Putamen (tissue), 1 donor: Measurements from ENCODE around the gene CHRNG.
"Not testable (repeated sequence)": the region's sequence is repeated elsewhere in the genome, so short reads cannot be mapped to it uniquely, and the experiment has no call there.

ENCODE experiments used
- DNase-seq: peaks from one replicate; pipeline ENCODE4 v3.0.0-alpha.2; 2016; ENCODE audit warnings: low spot score

CHRNG gene

DNA sequence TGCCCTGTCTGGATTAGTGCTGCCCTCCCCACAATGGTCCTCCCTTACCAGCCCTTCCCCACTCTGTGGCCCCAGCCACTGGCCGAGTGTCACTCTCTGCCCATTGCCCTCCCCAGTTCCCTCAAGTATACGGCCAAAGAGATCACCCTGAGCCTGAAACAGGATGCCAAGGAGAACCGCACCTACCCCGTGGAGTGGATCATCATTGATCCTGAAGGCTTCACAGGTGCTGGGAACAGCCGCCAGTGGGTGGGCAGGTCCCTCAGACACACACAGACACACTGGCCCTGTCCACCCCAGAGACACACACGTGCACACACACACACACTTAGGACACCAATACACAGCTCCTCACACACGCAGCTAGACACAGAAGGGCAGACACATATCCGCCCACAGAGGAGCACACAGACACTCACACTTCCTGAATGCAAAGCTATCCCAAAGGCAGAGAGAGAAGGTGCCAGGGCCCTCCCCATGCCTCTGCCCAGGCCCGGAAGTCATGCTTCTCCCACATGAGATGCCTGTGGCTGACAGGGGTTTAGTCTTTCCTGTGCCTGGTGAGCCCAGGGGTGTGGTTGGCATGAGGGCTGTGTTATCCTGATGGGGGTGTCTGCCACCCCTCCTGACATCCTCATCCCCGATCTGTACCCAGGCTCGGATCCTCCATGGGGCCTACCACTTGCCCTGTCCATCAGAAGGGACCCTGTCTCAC is 10.6 kb upstream of the CHRNG start:
- DNase-seq, result no peak

GRCh38 chr2:232529806-232530547 is 9.5 kb upstream of the CHRNG start:
- DNase-seq, result no peak

- no peak for DNase-seq
These were observed 8.7 kb upstream of the CHRNG start for GRCh38 chr2:232530626-232531260.

- DNase-seq, result no peak
These were observed 7.1 kb upstream of the CHRNG start for GRCh38 chr2:232532419-232532818.

- not testable (repeated sequence) for DNase-seq
These were observed 6.7 kb upstream of the CHRNG start for GRCh38 chr2:232532821-232533220.

GRCh38 chr2:232533944-232534710 is 5.4 kb upstream of the CHRNG start:
- no peak for DNase-seq

DNA sequence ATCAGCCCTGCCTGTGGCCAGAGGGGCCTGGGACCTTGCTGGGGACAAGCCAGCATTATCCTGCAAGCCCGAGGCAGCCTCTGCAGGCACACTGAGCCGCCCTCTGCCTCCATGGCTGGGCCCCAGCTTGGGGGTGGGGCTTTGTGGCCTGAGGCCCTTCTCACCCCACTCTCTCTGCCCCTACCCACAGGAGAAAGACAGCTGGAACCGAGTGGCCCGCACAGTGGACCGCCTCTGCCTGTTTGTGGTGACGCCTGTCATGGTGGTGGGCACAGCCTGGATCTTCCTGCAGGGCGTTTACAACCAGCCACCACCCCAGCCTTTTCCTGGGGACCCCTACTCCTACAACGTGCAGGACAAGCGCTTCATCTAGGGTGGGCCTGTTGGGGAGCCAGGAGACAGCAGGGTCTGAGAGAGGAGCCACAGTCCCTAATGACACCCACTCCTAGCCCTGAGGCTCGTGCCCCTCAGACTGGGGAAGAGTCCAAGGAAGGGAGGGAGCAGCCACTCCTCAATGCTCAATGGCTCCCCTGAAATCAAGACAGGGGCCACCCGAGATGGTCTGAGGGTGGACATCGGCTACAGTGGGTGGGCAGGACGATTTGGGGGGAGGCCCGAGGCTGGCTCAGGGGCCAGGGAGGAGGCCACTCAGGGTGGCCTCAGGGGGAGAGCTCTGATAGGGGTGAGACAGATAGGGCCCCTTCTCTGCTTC is 4.4 kb upstream of the CHRNG start:
- no peak for DNase-seq

- DNase-seq, result no peak
These were observed 3.5 kb upstream of the CHRNG start for GRCh38 chr2:232535761-232536530.

GRCh38 chr2:232537079-232537478 is 2.4 kb upstream of the CHRNG start:
- DNase-seq, result no peak

DNA sequence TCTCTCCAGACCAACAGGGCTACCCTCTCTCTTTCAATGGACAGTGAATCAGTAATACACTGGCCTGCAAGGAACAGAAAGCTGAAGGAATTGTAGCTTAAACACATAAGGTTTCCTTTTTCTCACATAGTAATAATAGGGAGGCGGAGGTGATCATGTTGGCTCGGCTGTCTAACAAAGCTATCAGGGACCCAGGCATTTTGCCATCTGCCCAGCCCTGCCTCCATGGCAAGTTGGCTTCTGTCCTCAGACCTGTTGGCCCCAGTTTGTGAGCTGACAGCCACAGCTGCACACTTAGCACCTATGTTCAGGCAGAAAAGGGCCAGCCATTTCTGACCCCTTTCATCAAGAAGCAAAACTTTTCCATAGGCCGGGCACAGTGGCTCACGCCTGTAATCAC is 2.0 kb upstream of the CHRNG start:
- DNase-seq, result no peak

DNA sequence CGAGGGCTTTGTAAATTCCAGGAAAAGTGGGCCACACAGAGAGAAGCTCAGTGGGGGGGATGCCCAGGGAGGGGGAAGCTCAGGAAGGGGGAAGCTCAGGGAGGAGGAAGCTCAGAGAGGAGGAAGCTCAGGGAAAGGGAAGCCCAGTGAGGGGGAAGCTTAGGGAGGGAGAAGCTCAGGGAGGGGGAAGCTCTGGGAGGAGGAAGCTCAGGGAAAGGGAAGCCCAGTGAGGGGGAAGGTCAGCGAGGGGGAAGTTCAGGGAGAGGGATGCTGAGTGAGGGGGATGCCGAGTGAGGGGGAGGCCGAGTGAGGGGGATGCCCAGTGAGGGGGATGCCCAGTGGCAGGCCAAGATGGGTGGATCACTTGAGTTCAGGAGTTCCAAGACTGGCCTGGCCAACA is 821 bp upstream of the CHRNG start:
- DNase-seq, result no peak

DNA sequence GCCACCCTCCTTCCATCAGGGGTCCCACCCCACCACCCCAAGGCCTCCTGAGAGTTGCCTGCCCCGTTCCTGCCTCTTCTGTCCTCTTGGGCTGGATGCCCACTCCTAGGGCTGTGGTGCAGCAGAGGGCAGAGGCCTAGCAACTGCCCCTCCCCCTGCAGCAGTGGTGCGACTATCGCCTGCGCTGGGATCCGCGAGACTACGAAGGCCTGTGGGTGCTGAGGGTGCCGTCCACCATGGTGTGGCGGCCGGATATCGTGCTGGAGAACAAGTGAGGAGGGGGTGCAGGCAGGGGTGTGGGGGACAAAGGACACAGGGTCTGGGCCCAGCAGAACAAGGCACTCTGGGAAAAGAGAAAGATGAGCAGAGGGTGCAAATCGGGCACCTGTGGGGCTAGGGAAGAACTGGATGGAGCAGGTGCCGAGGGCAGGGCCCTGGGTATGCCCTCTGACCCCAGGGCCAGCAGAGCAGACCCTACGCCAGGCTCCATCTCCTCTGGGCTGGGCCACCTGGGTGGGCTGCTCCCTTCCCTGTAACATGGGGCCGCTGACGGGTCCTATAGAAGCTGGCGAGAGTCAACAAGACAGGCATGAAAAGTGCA is 1.0 kb downstream of the CHRNG start:
- no peak for DNase-seq

DNA sequence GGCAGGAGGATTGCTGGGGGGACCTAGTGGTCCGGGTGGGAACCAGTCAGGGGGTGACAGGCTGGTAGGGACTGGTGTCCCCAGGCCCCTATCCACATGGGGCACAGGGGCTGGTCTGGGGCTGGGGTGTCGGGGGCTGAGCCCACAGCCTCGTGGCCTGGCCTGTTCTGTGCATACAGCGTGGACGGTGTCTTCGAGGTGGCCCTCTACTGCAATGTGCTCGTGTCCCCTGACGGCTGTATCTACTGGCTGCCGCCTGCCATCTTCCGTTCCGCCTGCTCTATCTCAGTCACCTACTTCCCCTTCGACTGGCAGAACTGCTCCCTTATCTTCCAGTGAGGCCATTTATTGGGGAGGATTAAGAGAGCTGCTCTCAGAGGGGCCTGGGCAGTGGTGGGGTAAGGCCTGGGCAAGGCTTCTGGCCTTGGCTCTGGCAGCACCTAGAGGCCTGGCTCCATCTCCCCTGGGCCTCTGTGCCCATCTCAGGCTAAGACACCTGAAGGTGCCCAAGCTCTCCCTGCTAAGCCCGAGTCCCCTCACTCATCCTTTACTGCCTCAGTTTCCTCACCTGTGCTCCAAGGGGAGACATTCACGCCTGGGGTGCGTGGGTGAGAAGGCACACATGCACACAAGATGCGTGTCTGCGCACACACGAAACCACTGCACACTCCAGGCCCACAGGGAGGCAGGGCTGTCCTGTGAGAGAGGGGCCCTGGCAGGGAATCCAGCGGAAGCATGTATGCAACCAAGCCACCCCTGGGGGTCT is 1.9 kb downstream of the CHRNG start:
- no peak for DNase-seq

DNA sequence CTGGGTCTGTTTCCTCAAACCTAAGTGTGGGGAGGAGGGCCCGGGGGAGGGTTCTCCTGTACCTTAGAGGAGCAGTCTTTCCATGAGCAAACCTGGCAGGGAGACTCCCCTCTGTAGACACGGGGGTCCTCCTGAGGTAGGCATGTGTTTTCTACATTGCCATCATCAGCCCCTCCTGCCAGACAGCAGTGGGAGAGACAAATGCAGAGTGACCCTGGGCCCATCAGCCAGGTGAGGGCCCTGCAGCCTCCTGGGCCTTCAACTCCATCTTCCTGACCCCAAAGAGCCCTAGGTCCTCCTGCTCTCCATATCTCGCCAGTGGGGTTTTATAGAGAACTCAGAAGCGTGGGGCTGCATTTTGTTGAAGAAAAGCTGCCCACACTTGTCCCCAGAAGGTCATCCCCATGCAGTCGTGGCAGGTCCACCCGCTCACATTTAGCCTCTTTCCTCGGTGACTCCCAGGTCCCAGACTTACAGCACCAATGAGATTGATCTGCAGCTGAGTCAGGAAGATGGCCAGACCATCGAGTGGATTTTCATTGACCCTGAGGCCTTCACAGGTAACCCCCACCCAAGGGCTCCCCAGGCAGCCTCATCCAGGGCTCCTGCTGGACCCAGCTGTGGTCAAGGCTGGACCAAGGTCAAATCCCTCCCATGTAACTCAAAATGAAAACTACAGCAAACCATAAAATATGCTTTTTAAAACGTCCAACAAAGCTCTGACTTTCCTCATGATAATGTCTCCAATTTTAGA is 2.6 kb downstream of the CHRNG start:
- no peak for DNase-seq

GRCh38 chr2:232542715-232543467 is 3.4 kb downstream of the CHRNG start:
- no peak for DNase-seq

GRCh38 chr2:232543491-232543890 is 4.0 kb downstream of the CHRNG start:
- DNase-seq, result no peak

DNA sequence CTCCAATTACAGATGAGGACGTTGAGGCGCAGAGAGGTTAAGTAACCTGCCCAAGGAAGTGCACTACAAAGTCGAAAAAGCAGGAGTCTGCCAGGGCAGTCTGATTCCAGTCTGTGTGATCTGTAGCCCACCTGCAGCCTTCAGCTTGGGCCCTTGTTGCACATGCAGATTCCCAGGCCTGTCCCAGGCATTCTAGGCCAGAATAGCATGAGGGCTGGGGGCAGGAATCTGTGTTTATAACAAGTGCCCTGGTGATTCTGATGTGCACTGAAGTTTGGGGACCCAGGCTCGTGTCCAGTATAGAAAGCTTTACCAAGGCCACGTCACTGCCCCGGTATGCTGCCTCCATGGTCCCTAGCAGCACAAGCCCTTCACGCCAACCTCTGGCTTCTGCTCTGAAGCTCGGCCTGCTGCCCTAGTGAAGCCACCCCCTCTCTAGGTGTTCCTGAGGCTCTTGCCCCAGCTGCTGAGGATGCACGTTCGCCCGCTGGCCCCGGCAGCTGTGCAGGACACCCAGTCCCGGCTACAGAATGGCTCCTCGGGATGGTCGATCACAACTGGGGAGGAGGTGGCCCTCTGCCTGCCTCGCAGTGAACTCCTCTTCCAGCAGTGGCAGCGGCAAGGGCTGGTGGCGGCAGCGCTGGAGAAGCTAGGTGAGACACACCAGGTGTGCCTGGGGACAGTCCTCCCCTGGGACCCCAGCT is 4.6 kb downstream of the CHRNG start:
- no peak for DNase-seq

DNA sequence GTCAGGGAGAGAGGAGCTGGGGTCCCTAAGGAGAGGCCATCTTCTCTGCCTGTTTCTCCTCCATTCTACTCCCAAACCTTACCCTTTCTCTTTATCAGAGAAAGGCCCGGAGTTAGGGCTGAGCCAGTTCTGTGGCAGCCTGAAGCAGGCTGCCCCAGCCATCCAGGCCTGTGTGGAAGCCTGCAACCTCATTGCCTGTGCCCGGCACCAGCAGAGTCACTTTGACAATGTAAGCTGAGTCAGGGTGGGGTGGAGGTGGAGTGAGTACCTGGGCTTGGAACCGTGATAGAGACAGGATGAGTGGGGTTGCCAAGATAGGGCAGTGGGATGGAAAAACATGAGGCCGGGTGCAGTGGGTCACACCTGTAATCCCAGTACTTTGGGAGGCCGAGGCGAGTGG is 5.2 kb downstream of the CHRNG start:
- DNase-seq, result no peak
